HCT116 (cell line): ENCODE data around the gene KCNK13. TPM values are rescaled to one million over a fixed set of nuclear protein-coding genes. Genes with fewer than 3 reads are reported as not detected.

Source experiments
- ATAC-seq: fragments of 200-7000 bp; cut with Tn5 transposase; 2 replicates; pipeline ENCODE4 v1.9.1; 2020; ENCODE audit warnings: mild to moderate bottlenecking, moderate library complexity
- BruUV-seq: library from RNA; stranded (reverse); fragments of 400-500 nt; replicated peaks from 2 replicates; lab custom pipeline; 2021; lab: Mats Ljungman, UMichigan
- CTCF ChIA-PET: fragments of 300-600 bp; sonication (Branson Sonifier 250); formaldehyde crosslinking; loops from one replicate; lab custom pipeline; 2021; ENCODE audit warnings: antibody characterized with exemption; lab: Charles Lee
- POLR2A ChIA-PET: fragments of 300-600, 350-600 bp; sonication (Branson Sonifier 250); formaldehyde crosslinking; loops from one replicate; lab custom pipeline; 2021; ENCODE audit warnings: antibody characterized with exemption; lab: Charles Lee
- RAD21 ChIA-PET, 2 experiments: fragments of 300-600 bp; sonication (Branson Sonifier 250); formaldehyde crosslinking; loops; one replicate each; lab custom pipeline; 2023; ENCODE audit warnings: low total read pairs in 2 of 2; ENCODE audit not compliant: uncharacterized antibody in 2 of 2, unreplicated experiment in 2 of 2, low non-redundant PET in 1 of 2; lab: Charles Lee
- DNase-seq: peaks from one replicate; pipeline ENCODE4 v3.0.0-alpha.2; 2010; ENCODE audit warnings: low read depth, low spot score
- H2AFZ ChIP-seq: fragments of 200-600 bp; shearing (Covaris generic), sonication (generic); 2 replicates; pipeline ENCODE4 v1.6.1; 2017; ENCODE audit warnings: low read depth, mixed run types, mixed read lengths, antibody characterized with exemption, low read length; ENCODE audit not compliant: poor library complexity, severe bottlenecking
- H3K27ac ChIP-seq: 2 replicates; pipeline ENCODE4 v1.5.1; 2012; ENCODE audit warnings: low read depth, low read length
- H3K27me3 ChIP-seq: fragments of 200-600 bp; sonication (generic); 2 replicates; pipeline ENCODE4 v1.6.1; 2016; ENCODE audit warnings: mixed run types, low read length, mixed read lengths; ENCODE audit not compliant: insufficient read depth
- H3K36me3 ChIP-seq, 2 experiments: fragments of 200-500 bp in 1 of 2; fragments of 200-600 bp in 1 of 2; sonication (Bioruptor generic) in 1 of 2; sonication (generic) in 1 of 2; 2 replicates each; pipeline versions ENCODE4 v1.5.1 to v1.6.1; 2014 to 2016; ENCODE audit warnings: low read length in 2 of 2, inconsistent platforms in 1 of 2, mixed read lengths in 1 of 2, mixed run types in 1 of 2; ENCODE audit not compliant: insufficient read depth in 2 of 2, control insufficient read depth in 1 of 2
- H3K4me1 ChIP-seq, 2 experiments: fragments of 200-600 bp in 1 of 2; sonication (generic) in 1 of 2; 2 replicates each; pipeline versions ENCODE4 v1.5.1 to v1.6.1; 2012 to 2017; ENCODE audit warnings: low read length in 2 of 2, inconsistent platforms in 1 of 2, mild to moderate bottlenecking in 1 of 2, mixed read lengths in 1 of 2, mixed run types in 1 of 2, moderate library complexity in 1 of 2; ENCODE audit not compliant: insufficient read depth in 2 of 2, control insufficient read depth in 1 of 2
- H3K4me2 ChIP-seq: fragments of 200-600 bp; sonication (generic); 2 replicates; pipeline ENCODE4 v1.6.1; 2017; ENCODE audit warnings: mixed run types, low read length, mixed read lengths
- H3K4me3 ChIP-seq, 2 experiments: fragments of 200-600 bp in 1 of 2; sonication (generic) in 1 of 2; replicated peaks in 1 of 2; 2 replicates each; pipeline ENCODE4 v1.5.1; 2011 to 2016; ENCODE audit warnings: low read length in 2 of 2, control low read depth in 1 of 2, low read depth in 1 of 2, mild to moderate bottlenecking in 1 of 2, mixed read lengths in 1 of 2, mixed run types in 1 of 2
- H3K79me2 ChIP-seq: fragments of 200-600 bp; sonication (generic); 2 replicates; pipeline ENCODE4 v1.6.1; 2017; ENCODE audit warnings: mild to moderate bottlenecking, mixed run types, low read length, moderate library complexity, mixed read lengths; ENCODE audit not compliant: insufficient read depth
- H3K9ac ChIP-seq: fragments of 200-600 bp; sonication (generic); 2 replicates; pipeline ENCODE4 v1.6.1; 2016; ENCODE audit warnings: low read length, mixed read lengths
- H3K9me2 ChIP-seq: fragments of 200-600 bp; sonication (generic), shearing (Covaris generic); 2 replicates; pipeline ENCODE4 v1.6.1; 2017; ENCODE audit warnings: mixed run types, mild to moderate bottlenecking, moderate library complexity; ENCODE audit not compliant: insufficient read depth
- H3K9me3 ChIP-seq, 2 experiments: fragments of 200-500 bp in 1 of 2; fragments of 200-600 bp in 1 of 2; sonication (Bioruptor generic) in 1 of 2; sonication (generic) in 1 of 2; 2 replicates each; pipeline ENCODE4 v1.6.1; 2014 to 2017; ENCODE audit warnings: low read length in 2 of 2, mixed read lengths in 2 of 2, inconsistent platforms in 1 of 2, low read depth in 1 of 2, mild to moderate bottlenecking in 1 of 2, mixed run types in 1 of 2, moderate library complexity in 1 of 2; ENCODE audit not compliant: control insufficient read depth in 1 of 2, insufficient read depth in 1 of 2
- H4K20me1 ChIP-seq: fragments of 200-600 bp; sonication (generic), shearing (Covaris generic); 2 replicates; pipeline ENCODE4 v1.6.1; 2017; ENCODE audit warnings: mixed run types, mild to moderate bottlenecking, moderate library complexity; ENCODE audit not compliant: insufficient read depth
- CEBPB ChIP-seq: IDR thresholded peaks from 2 replicates; pipeline ENCODE4 v1.6.1; 2012; ENCODE audit warnings: low read depth
- FOSL1 ChIP-seq: IDR thresholded peaks from 2 replicates; pipeline ENCODE4 v1.6.1; 2012; ENCODE audit warnings: low read depth
- REST ChIP-seq: IDR thresholded peaks from 2 replicates; pipeline ENCODE4 v1.6.1; 2012; ENCODE audit warnings: low read depth
- SIN3A ChIP-seq: IDR thresholded peaks from 2 replicates; pipeline ENCODE4 v1.6.1; 2012; ENCODE audit warnings: low read depth
- YY1 ChIP-seq: IDR thresholded peaks from 2 replicates; pipeline ENCODE4 v1.6.1; 2011; ENCODE audit warnings: low read length, low read depth, moderate library complexity, mild to moderate bottlenecking; ENCODE audit not compliant: insufficient replicate concordance; ENCODE audit errors: extremely low read depth
- ZNF274 ChIP-seq: fragments of 200-500 bp; sonication (Bioruptor generic); IDR thresholded peaks from 2 replicates; pipeline ENCODE4 v1.6.1; 2014; ENCODE audit warnings: mild to moderate bottlenecking, low read depth, low read length, inconsistent platforms
- intact Hi-C: fragments of 100-400 bp; cut with micrococcal nuclease; formaldehyde crosslinking; loops from 2 replicates; pipeline ENCODE4 v1.10.0; 2022
- total RNA-seq: library from RNA; stranded (reverse); gene quantifications from one replicate; pipeline ENCODE4 v1.2.1, GENCODE V29; 2021; ENCODE audit not compliant: unreplicated experiment

Gene KCNK13
- total RNA-seq, 1 experiment from 2014 or later: 2.2 TPM

- RAD21 ChIA-PET: no interaction called here
- CTCF ChIA-PET: no interaction called here
These were observed 106.8 kb downstream of the KCNK13 start for GRCh38 chr14:90168425-90169105.

DNA sequence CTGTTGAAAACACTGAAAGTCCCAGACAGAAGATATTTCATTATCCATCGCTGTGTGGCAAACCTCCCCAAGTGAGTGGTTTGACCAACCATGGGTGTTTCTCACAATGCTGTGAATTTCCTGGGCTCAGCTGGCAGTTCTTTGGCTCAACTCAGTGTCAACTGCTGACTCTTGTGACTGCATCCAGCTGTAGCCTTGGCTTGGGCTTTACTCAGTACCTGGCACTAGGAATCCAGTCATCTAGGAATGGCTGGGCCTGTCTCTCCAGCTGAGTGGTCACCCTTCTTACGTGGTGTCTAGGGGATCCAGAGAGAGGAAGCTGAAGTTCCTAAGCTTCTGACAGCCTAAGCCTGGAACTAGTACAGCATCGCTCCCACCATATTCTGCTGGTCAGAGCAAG, 113.8 kb downstream of the KCNK13 start:
- ATAC-seq (no peak), DNase-seq (no peak)
- RAD21 ChIA-PET: no interaction called here
- Histone ChIP-seq H3K9me2 (no peaks in the 10 kb centered on the region), H3K4me3 (no peak overlapping the region), H3K27me3 (no peaks in the 10 kb centered on the region), H2AFZ (no peak overlapping the region), H3K4me1 (no peaks in the 10 kb centered on the region), H3K27ac (no peak overlapping the region), H4K20me1 (no peaks in the 10 kb centered on the region), H3K4me2 (no peak overlapping the region), H3K9me3 (no peaks in the 10 kb centered on the region), H3K9ac (no peak overlapping the region), H3K36me3 (no peaks in the 10 kb centered on the region), H3K79me2 (no peaks in the 10 kb centered on the region)
- TF ChIP-seq ZNF274 (no peak), YY1 (no peak), REST (no peak), FOSL1 (no peak)
- intact Hi-C loops: no loop called here
- CTCF ChIA-PET: no interaction called here
- POLR2A ChIA-PET: no interaction called here
- no TSS peak for BruUV-seq

More at GRCh38 chr14:90168425-90169105, 106.8 kb downstream of the KCNK13 start:
- H3K9me3 ChIP-seq: no peaks in the 10 kb centered on the region
- no peaks in the 10 kb centered on the region for H4K20me1 ChIP-seq
- no TSS peak for BruUV-seq
- H3K4me2 ChIP-seq: no peak overlapping the region
- intact Hi-C loops: no loop called here
- POLR2A ChIA-PET: no interaction called here
- no peaks in the 10 kb centered on the region for H3K27me3 ChIP-seq
- no peak overlapping the region for H3K4me3 ChIP-seq
- no peaks in the 10 kb centered on the region for H3K36me3 ChIP-seq
- no peaks in the 10 kb centered on the region for H3K9me2 ChIP-seq
- TF ChIP-seq SIN3A: no peak
- TF ChIP-seq CEBPB: no peak
- H3K9ac ChIP-seq: no peak overlapping the region
- ATAC-seq: no peak
- H3K79me2 ChIP-seq: no peaks in the 10 kb centered on the region
- no peak for DNase-seq
- no peak overlapping the region for H2AFZ ChIP-seq
- H3K4me1 ChIP-seq: no peaks in the 10 kb centered on the region
- no peak overlapping the region for H3K27ac ChIP-seq
